RWPE2 (cell line): ENCODE data around the gene KLF6.
A peak's percentile ranks its signal among the peaks of the same experiment; 100 is the strongest.

Experiments
- ATAC-seq: fragments of 200-7000 bp; cut with Tn5 transposase; 3 replicates; pipeline ENCODE4 v1.9.1; 2021; ENCODE audit warnings: low read depth
- DNase-seq: peaks from one replicate; pipeline ENCODE4 v3.0.0-alpha.2; 2020; ENCODE audit warnings: low spot score
- H3K27ac ChIP-seq: fragments of 450-650 bp; 2 replicates; pipeline ENCODE4 v1.5.1; 2017; ENCODE audit warnings: mild to moderate bottlenecking; ENCODE audit not compliant: poor library complexity, severe bottlenecking
- H3K27me3 ChIP-seq: fragments of 250-450 bp; sonication (Bioruptor Pico); 2 replicates; pipeline ENCODE4 v1.5.1; 2021; ENCODE audit warnings: mild to moderate bottlenecking, moderate library complexity; ENCODE audit not compliant: insufficient read depth, poor library complexity, severe bottlenecking
- H3K36me3 ChIP-seq: fragments of 250-450 bp; sonication (Bioruptor Pico); 2 replicates; pipeline ENCODE4 v1.5.1; 2020; ENCODE audit warnings: low read depth, mild to moderate bottlenecking, moderate library complexity
- H3K4me1 ChIP-seq: fragments of 250-450 bp; sonication (Bioruptor Pico); 2 replicates; pipeline ENCODE4 v1.5.1; 2021; ENCODE audit warnings: mild to moderate bottlenecking, moderate library complexity; ENCODE audit not compliant: insufficient read depth, poor library complexity, severe bottlenecking
- H3K4me3 ChIP-seq: fragments of 250-450 bp; sonication (Bioruptor Pico); 2 replicates; pipeline ENCODE4 v1.5.1; 2021; ENCODE audit warnings: mild to moderate bottlenecking, moderate library complexity; ENCODE audit not compliant: severe bottlenecking
- H3K9me3 ChIP-seq: fragments of 250-450 bp; sonication (Bioruptor Pico); 2 replicates; pipeline ENCODE4 v1.5.1; 2021; ENCODE audit warnings: mild to moderate bottlenecking, moderate library complexity; ENCODE audit not compliant: severe bottlenecking
- TF ChIP-seq, protein P1 (sequence below): fragments of 450-650 bp; IDR thresholded peaks from one replicate; pipeline ENCODE4 v1.5.1; 2017; ENCODE audit warnings: mild to moderate bottlenecking, moderate library complexity; ENCODE audit not compliant: poor library complexity, severe bottlenecking

Gene KLF6

DNA sequence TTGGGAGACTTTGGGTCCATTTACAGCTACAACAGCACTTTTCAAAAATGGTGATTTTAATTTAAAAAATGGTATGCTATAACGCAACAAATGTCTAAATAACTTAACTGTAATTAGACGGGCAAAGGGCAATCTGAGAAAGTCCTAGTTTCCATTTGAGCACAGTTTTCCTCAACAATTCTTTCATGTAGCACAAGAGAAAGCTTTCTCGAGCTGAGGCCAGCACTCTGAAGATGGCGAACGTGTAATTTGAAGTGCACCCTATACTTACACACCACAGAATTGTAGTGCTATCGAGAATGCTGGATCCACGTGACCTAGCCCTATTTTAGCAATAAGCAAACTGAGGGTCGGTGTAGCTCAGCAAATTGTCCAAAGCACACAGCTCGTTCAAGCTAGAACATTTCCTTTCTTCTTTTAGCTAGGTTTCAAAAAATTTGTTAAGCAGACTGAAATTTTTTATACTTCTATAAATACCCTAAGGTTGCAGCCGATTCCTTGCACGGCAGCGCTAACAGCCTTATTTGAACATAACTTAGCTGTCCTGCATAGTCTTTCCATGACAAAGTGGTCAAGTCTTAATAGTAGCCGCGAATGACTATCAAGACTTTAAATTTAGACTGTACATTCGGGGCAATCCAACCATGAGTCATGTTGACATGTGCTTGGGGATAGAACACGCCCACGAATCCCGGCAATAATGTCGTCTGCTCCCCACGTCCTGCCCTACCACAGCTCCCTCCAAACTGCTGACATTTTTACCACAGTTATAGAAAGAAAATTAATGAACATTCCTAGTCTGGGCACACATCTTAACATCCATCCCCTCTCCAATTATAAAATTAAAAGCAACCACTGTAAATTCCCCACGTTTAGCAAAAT lies 10.0 kb downstream of the KLF6 start:
- Histone ChIP-seq H3K27me3 (no peaks in the 10 kb centered on the region), H3K9me3 (no peaks in the 10 kb centered on the region), H3K36me3 (peaks cover 45% of the 10 kb centered on the region), H3K4me1 (peaks cover 50% of the 10 kb centered on the region), H3K4me3 (no peak overlapping the region), H3K27ac (peak overlapping the region; percentile 99)
- DNase-seq (no peak), ATAC-seq (peak; percentile 37)
- TF ChIP-seq, protein P1, sequence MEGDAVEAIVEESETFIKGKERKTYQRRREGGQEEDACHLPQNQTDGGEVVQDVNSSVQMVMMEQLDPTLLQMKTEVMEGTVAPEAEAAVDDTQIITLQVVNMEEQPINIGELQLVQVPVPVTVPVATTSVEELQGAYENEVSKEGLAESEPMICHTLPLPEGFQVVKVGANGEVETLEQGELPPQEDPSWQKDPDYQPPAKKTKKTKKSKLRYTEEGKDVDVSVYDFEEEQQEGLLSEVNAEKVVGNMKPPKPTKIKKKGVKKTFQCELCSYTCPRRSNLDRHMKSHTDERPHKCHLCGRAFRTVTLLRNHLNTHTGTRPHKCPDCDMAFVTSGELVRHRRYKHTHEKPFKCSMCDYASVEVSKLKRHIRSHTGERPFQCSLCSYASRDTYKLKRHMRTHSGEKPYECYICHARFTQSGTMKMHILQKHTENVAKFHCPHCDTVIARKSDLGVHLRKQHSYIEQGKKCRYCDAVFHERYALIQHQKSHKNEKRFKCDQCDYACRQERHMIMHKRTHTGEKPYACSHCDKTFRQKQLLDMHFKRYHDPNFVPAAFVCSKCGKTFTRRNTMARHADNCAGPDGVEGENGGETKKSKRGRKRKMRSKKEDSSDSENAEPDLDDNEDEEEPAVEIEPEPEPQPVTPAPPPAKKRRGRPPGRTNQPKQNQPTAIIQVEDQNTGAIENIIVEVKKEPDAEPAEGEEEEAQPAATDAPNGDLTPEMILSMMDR: no peak

GRCh38 chr10:3774018-3774813 lies 10.8 kb downstream of the KLF6 start:
- peak; percentile 1; the same call in 1 of the 3 replicates for ATAC-seq
- DNase-seq: no peak
- H3K36me3 ChIP-seq: peaks cover 36% of the 10 kb centered on the region
- H3K4me1 ChIP-seq: peaks cover 42% of the 10 kb centered on the region
- peak overlapping the region; percentile 99 for H3K27ac ChIP-seq
- TF ChIP-seq, protein P1: no peak
- H3K4me3 ChIP-seq: no peak overlapping the region
- no peaks in the 10 kb centered on the region for H3K27me3 ChIP-seq
- H3K9me3 ChIP-seq: no peaks in the 10 kb centered on the region

DNA sequence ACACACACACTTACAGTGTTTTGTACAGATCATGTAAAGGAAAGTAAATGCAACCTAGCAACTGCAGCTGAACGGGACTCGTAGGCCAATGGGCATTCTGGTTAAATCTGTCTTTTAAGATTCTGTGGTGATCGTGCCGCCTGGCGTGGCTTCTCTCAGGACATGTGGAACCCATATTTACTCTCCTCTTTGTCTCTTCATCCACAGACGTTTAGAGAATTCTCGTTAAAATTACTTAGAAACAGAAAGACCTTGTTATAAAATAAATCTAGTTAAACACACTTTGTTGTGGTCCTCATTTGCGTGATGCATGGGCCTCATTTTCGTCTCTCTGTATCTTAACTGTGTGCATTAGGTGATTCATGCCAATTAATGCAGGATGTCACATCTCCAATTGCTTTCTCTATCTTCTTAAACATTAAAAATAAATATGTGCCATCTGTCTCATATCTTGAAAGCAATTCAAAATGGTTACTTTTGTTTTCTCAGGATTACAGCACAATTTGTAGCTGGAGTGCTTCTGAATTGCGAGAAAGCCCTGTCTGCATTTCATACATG lies 11.5 kb downstream of the KLF6 start:
- no peak for ATAC-seq

DNA sequence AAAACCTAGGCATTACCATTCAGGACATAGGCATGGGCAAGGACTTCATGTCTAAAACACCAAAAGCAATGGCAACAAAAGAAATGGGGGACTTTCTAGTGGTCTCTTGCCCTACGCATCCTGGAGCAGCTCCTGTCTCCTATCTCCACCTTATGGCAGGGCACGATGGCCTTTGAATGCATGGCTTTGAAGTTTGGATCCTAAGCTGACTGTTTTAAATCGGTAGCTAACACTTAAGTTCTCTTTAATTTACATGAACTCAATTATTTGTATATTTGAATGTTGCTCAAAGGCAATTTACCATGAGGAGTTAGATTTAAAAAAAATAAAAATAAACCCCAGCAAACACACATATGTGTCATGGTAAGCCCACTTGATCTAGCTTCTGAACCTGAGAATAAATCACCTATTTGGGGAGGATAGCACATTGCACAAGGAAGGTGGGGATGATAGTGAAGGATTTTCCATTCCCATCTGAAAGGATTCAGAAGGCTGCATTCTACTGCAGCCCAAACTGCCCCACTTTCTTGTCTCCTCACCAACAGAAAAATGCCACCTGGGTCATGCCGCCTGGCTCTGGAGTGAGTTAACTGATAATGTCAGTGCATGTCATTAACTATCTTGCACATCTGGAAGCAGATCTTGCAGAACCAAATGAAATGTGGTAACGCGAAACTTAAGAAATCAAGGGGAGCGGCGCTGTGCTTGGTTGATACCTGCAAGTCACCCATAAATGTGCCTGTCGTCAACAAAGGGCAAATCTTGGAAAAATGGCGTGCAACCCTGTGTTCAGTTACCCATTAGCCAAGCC lies 12.4 kb downstream of the KLF6 start:
- H3K36me3 ChIP-seq: peaks cover 20% of the 10 kb centered on the region
- no peaks in the 10 kb centered on the region for H3K9me3 ChIP-seq
- DNase-seq (no peak), ATAC-seq (no peak)
- TF ChIP-seq, protein P1: no peak
- no peaks in the 10 kb centered on the region for H3K27me3 ChIP-seq
- H3K4me1 ChIP-seq: peaks cover 26% of the 10 kb centered on the region
- no peak overlapping the region for H3K27ac ChIP-seq
- H3K4me3 ChIP-seq: no peak overlapping the region

More for the DNA sequence above, 11.5 kb downstream of the KLF6 start:
- peaks cover 36% of the 10 kb centered on the region for H3K4me1 ChIP-seq
- peak overlapping the region; percentile 99 for H3K27ac ChIP-seq
- no peak overlapping the region for H3K4me3 ChIP-seq
- H3K9me3 ChIP-seq: no peaks in the 10 kb centered on the region
- peaks cover 30% of the 10 kb centered on the region for H3K36me3 ChIP-seq
- DNase-seq: no peak
- no peaks in the 10 kb centered on the region for H3K27me3 ChIP-seq
- TF ChIP-seq, protein P1: no peak
